Thyroid gland (tissue), 4 donors: ENCODE data around the gene CCNJL. TPM values are rescaled to one million over a fixed set of nuclear protein-coding genes. Genes with fewer than 3 reads are reported as not detected.

Experiments
- DNase-seq, 2 donors: peaks; one replicate each; pipeline ENCODE4 v3.0.0-alpha.2; 2019
- H3K27ac ChIP-seq, 3 donors: fragments of 200-600 bp; sonication (generic); 1 replicate in 2 of 3; 2 replicates in 1 of 3; pipeline ENCODE4 v1.5.1; 2016 to 2019; ENCODE audit warnings: mild to moderate bottlenecking in 1 of 3, moderate library complexity in 1 of 3
- H3K27me3 ChIP-seq: fragments of 200-600 bp; sonication (generic); one replicate; pipeline ENCODE4 v1.5.1; 2019
- H3K36me3 ChIP-seq, 2 donors: fragments of 200-600 bp; sonication (generic); one replicate each; pipeline ENCODE4 v1.5.1; 2016 to 2019
- H3K4me1 ChIP-seq, 2 donors: fragments of 200-600 bp; sonication (generic); one replicate each; pipeline ENCODE4 v1.5.1; 2017 to 2019
- H3K4me3 ChIP-seq, 3 donors: fragments of 200-600 bp; sonication (generic); replicated peaks in 1 of 3; 1 replicate in 2 of 3; 2 replicates in 1 of 3; pipeline ENCODE4 v1.5.1; 2016; ENCODE audit warnings: mild to moderate bottlenecking in 1 of 3
- H3K9me3 ChIP-seq: fragments of 200-600 bp; sonication (generic); one replicate; pipeline ENCODE4 v1.5.1; 2017
- POLR2A ChIP-seq, 2 donors: fragments of 450-650 bp; IDR thresholded peaks; one replicate each; pipeline ENCODE4 v1.6.1; 2017; ENCODE audit warnings: antibody characterized with exemption in 2 of 2, mild to moderate bottlenecking in 2 of 2, moderate library complexity in 1 of 2
- WGBS, 2 donors: methylation state at CpG; one replicate each; pipeline ENCODE4 v1.1.5; 2017; 5-methylcytosine and 5-hydroxymethylcytosine counted together
- intact Hi-C: fragments of 100-400 bp; cut with DNase I; formaldehyde crosslinking; loops from one replicate; pipeline ENCODE4 v1.15.1; 2023
- total RNA-seq, 4 donors: library from RNA; depleted of rRNA; stranded (reverse); fragments of >200 nt; gene quantifications; one replicate each; pipeline ENCODE4 v1.2.3, GENCODE V29; 2016
- TF ChIP-seq, protein P1 (sequence below), 6 experiments: fragments of 200-600 bp in 3 of 6; fragments of 450-650 bp in 3 of 6; sonication (generic) in 3 of 6; IDR thresholded peaks; one replicate each; pipeline ENCODE4 v1.5.1; 2016 to 2019; ENCODE audit warnings: antibody characterized with exemption in 6 of 6, mild to moderate bottlenecking in 2 of 6, inconsistent platforms in 1 of 6, moderate library complexity in 1 of 6

The CCNJL gene
- total RNA-seq, 4 donors from 2014 or later, result 6.3 to 11.8 (median 10.0) TPM

DNA sequence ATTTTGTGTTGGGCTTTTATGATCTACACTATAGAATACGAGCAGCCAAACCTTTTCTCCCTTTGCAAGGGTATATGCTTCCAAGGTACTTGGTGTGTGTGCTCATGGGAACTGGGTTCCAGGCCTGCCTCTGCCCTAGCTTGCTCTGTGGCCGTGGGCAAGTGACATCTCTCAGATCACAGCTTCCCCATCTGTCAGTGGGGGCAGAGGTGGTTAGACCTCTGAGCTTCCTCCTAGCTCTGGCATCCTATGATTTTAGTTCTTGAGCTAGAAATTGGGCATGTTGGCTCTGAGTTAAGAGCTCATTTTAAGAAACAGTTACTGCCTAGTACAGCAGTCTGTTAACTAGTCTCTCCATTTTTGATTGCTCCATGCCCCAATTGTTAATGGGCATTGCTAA is 12.5 kb upstream of the CCNJL start:
- Histone ChIP-seq H3K27me3 (no peaks in the 10 kb centered on the region), H3K27ac (no peak overlapping the region), H3K4me3 (no peak overlapping the region), H3K4me1 (no peaks in the 10 kb centered on the region), H3K36me3 (no peaks in the 10 kb centered on the region), H3K9me3 (no peaks in the 10 kb centered on the region)
- WGBS, 2 donors, result 83 to 84% methylated on average over 2 of the region's 2 CpGs
- no peak for TF ChIP-seq POLR2A (IDR thresholded peaks at IDR 0.05)
- TF ChIP-seq, protein P1, sequence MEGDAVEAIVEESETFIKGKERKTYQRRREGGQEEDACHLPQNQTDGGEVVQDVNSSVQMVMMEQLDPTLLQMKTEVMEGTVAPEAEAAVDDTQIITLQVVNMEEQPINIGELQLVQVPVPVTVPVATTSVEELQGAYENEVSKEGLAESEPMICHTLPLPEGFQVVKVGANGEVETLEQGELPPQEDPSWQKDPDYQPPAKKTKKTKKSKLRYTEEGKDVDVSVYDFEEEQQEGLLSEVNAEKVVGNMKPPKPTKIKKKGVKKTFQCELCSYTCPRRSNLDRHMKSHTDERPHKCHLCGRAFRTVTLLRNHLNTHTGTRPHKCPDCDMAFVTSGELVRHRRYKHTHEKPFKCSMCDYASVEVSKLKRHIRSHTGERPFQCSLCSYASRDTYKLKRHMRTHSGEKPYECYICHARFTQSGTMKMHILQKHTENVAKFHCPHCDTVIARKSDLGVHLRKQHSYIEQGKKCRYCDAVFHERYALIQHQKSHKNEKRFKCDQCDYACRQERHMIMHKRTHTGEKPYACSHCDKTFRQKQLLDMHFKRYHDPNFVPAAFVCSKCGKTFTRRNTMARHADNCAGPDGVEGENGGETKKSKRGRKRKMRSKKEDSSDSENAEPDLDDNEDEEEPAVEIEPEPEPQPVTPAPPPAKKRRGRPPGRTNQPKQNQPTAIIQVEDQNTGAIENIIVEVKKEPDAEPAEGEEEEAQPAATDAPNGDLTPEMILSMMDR (IDR thresholded peaks at IDR 0.05), result no peak
- intact Hi-C loops, result no loop called here
- no peak for DNase-seq

DNA sequence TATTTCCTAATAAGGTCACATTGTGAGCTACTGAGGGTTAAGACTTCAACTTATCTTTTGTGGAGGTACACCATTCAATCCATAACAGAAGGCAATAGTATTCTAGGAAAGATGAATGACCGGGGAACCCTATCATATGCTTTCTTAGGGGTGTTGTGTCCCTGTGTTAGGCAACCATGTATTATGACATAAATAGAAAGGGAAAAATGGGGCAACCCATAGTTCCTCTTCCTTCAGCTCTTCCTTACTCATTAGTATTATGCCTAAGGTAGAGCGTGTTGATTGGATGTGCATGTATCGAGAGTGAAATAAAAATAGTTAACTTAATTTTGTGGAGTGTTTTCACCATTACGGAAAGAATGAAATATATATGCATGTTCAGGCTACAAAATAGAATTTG is 6.0 kb upstream of the CCNJL start:
- no peaks in the 10 kb centered on the region for H3K36me3 ChIP-seq
- intact Hi-C loops, result no loop called here
- H3K4me1 ChIP-seq, result peaks cover 11 to 21% of the 10 kb centered on the region in 2 donors
- no peak overlapping the region for H3K27ac ChIP-seq
- H3K4me3 ChIP-seq, result no peak overlapping the region
- TF ChIP-seq POLR2A (IDR thresholded peaks at IDR 0.05), result no peak
- TF ChIP-seq, protein P1 (IDR thresholded peaks at IDR 0.05), result no peak
- DNase-seq, result no peak
- WGBS, 2 donors, result 97 to 99% methylated on average over 4 of the region's 4 CpGs
- H3K9me3 ChIP-seq, result no peaks in the 10 kb centered on the region
- H3K27me3 ChIP-seq, result no peaks in the 10 kb centered on the region

DNA sequence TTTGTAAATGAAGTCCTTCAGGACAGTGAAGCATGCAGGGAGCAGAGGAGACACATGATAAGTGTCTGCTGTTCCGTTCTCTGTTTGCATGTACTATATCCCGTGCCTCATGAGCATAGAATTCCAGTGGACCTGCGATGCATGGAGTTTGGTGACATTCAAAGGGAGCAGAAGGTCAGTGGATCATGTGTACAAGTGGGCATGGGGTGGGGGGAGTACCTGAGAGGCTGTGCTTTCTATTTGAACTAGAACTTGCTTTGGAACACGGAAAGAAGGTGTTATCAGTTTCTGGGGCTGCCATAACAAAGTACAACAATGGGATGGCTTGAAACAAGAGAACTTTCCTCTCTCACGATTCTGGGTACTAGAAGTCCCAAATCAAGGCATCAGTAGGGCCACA is 5.1 kb upstream of the CCNJL start:
- intact Hi-C loops, result no loop called here
- WGBS, 2 donors, result 27 to 38% methylated on average over 5 of the region's 5 CpGs
- H3K9me3 ChIP-seq, result no peaks in the 10 kb centered on the region
- DNase-seq, result peak; percentile 79 to 82
- peak overlapping the region; percentile 43 to 59 (median 53) for H3K27ac ChIP-seq
- peaks cover 11 to 21% of the 10 kb centered on the region in 2 donors for H3K4me1 ChIP-seq
- no peaks in the 10 kb centered on the region for H3K27me3 ChIP-seq
- TF ChIP-seq, protein P1 (IDR thresholded peaks at IDR 0.05), result no peak
- TF ChIP-seq POLR2A (IDR thresholded peaks at IDR 0.05), result peak in 1 of 2 donors; percentile 40
- H3K4me3 ChIP-seq, result no peak overlapping the region
- H3K36me3 ChIP-seq, result no peaks in the 10 kb centered on the region

DNA sequence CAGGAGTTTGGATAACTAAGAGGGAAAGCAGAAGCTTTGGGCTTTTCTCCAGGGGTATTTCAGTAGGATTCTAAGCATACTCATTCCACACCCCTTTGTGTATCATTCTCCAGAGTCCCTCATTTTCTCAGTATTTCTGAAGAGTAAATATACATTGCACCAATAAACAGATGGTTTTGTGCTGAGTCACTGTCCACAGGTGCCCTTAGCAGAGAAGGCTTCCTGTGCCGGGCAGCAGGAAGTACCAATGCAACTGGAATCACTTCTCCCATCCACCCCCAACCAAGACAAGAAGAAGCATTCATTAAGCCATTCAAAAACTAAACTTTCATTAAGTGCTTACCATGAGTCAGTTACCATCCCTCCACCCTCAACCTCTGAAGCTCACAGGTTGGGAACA is 3.6 kb upstream of the CCNJL start:
- Histone ChIP-seq H3K9me3 (no peaks in the 10 kb centered on the region), H3K36me3 (no peaks in the 10 kb centered on the region), H3K4me1 (peaks cover 16 to 25% of the 10 kb centered on the region in 2 donors), H3K27ac (peak overlapping the region; percentile 43 to 59 (median 53)), H3K27me3 (no peaks in the 10 kb centered on the region), H3K4me3 (no peak overlapping the region)
- intact Hi-C loops, result no loop called here
- TF ChIP-seq, protein P1 (IDR thresholded peaks at IDR 0.05), result no peak
- TF ChIP-seq POLR2A (IDR thresholded peaks at IDR 0.05), result peak in 1 of 2 donors; percentile 6
- DNase-seq, result peak; percentile 50 to 53
- WGBS, 2 donors, result 22 to 24% methylated on average over 1 of the region's 1 CpG

DNA sequence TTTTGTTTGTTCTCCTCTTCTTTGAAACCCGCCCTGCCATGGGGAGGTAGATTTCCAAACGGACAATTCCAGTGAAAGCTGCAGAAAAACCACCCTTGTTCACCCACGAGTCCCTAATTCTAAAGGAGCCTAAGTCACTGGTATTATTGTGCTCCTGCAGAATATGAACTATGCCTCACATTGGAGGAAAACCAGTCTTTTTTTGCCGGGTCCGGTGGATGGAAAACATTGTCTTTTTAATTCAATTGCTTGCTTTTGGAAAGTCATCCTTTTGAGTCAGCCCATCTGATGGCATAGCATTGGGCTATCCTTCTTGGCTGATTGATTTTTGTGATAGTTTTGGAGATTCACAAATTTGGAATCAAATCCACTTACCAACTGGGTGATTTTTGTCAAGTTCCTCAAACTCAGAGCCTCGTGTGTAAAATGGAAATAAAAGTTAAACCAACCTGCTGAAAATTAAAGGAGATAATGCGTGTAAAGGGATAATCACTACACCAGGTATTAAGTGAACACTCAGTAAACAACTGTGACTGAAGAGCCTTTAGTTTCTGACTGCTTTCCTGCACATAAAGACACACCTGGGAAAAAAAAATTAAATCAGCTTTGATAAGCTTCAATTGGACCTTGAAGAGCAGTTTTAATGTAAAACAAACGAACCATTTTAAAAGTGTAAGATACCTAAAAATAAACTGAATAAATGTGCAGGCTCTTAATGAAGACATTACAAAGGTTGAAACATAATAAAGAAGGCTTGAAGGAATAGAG is 780 bp upstream of the CCNJL start:
- Histone ChIP-seq H3K9me3 (no peaks in the 10 kb centered on the region), H3K27ac (peak overlapping the region; percentile 78 to 82 (median 82)), H3K36me3 (no peaks in the 10 kb centered on the region), H3K4me1 (peaks cover 19 to 25% of the 10 kb centered on the region in 2 donors), H3K27me3 (no peaks in the 10 kb centered on the region), H3K4me3 (peak overlapping the region; percentile 51 to 86 (median 58))
- 25% methylated on average over 8 of the region's 8 CpGs for WGBS, 2 donors
- no peak for DNase-seq
- intact Hi-C loops, result no loop called here
- TF ChIP-seq, protein P1 (IDR thresholded peaks at IDR 0.05), result no peak
- no peak for TF ChIP-seq POLR2A (IDR thresholded peaks at IDR 0.05)
